CD8-positive, alpha-beta memory T cell (primary cell): Measurements from ENCODE around the gene TECPR1. TPM values are rescaled to one million over a fixed set of nuclear protein-coding genes. Genes with fewer than 3 reads are reported as not detected.
A peak's percentile ranks its signal among the peaks of the same experiment; 100 is the strongest.

Source experiments
- CTCF ChIA-PET: fragments of 350-600 bp; sonication (Branson Sonifier 250); formaldehyde crosslinking; loops from one replicate; lab custom pipeline; 2021; ENCODE audit warnings: antibody characterized with exemption; lab: Charles Lee
- POLR2A ChIA-PET: fragments of 350-600 bp; sonication (Branson Sonifier 250); formaldehyde crosslinking; loops from one replicate; lab custom pipeline; 2021; ENCODE audit warnings: antibody characterized with exemption; lab: Charles Lee
- DNase-seq, 5 donors: peaks; one replicate each; pipeline versions ENCODE4 v3.0.0 to v3.0.0-alpha.2; 2020 to 2022; ENCODE audit warnings: mixed read lengths in 1 of 5
- H3K27ac ChIP-seq: one replicate; pipeline ENCODE4 v1.7.0; 2013; ENCODE audit warnings: low read depth, mild to moderate bottlenecking, low read length, moderate library complexity
- H3K27me3 ChIP-seq: 2 replicates; pipeline ENCODE4 v1.7.0; 2013; ENCODE audit warnings: low read length, mild to moderate bottlenecking; ENCODE audit not compliant: insufficient read depth, poor library complexity, severe bottlenecking
- H3K36me3 ChIP-seq: 2 replicates; pipeline ENCODE4 v1.7.0; 2013; ENCODE audit warnings: mild to moderate bottlenecking, low read length, moderate library complexity; ENCODE audit not compliant: insufficient read depth
- H3K4me1 ChIP-seq: 2 replicates; pipeline ENCODE4 v1.7.0; 2013; ENCODE audit warnings: mild to moderate bottlenecking, low read length, moderate library complexity; ENCODE audit not compliant: insufficient read depth
- H3K4me3 ChIP-seq: 2 replicates; pipeline ENCODE4 v1.7.0; 2013; ENCODE audit warnings: mild to moderate bottlenecking, low read length
- H3K9me3 ChIP-seq: 2 replicates; pipeline ENCODE4 v1.7.0; 2013; ENCODE audit warnings: mild to moderate bottlenecking, low read length
- H3K27ac Mint-ChIP-seq, 8 donors: one replicate each; pipeline ENCODE4 v1.8.0; 2020 to 2021; ENCODE audit warnings: mixed read lengths in 8 of 8, mild to moderate bottlenecking in 6 of 8, inconsistent platforms in 3 of 8, moderate library complexity in 3 of 8
- H3K27me3 Mint-ChIP-seq, 2 donors: one replicate each; pipeline ENCODE4 v1.8.0; 2020 to 2021; ENCODE audit warnings: mixed read lengths in 2 of 2, mild to moderate bottlenecking in 1 of 2, moderate library complexity in 1 of 2
- H3K36me3 Mint-ChIP-seq, 3 donors: one replicate each; pipeline ENCODE4 v1.8.0; 2020 to 2021; ENCODE audit warnings: mixed read lengths in 3 of 3, inconsistent platforms in 1 of 3, mild to moderate bottlenecking in 1 of 3
- H3K4me1 Mint-ChIP-seq, 3 donors: one replicate each; pipeline ENCODE4 v1.8.0; 2020 to 2021; ENCODE audit warnings: mixed read lengths in 3 of 3, inconsistent platforms in 1 of 3, mild to moderate bottlenecking in 1 of 3
- H3K4me3 Mint-ChIP-seq, 7 donors: one replicate each; pipeline ENCODE4 v1.8.0; 2020 to 2021; ENCODE audit warnings: mixed read lengths in 7 of 7, mild to moderate bottlenecking in 6 of 7, moderate library complexity in 4 of 7, inconsistent platforms in 2 of 7
- H3K9me3 Mint-ChIP-seq, 5 donors: one replicate each; pipeline ENCODE4 v1.8.0; 2020 to 2022; ENCODE audit warnings: mixed read lengths in 5 of 5, mild to moderate bottlenecking in 3 of 5, moderate library complexity in 2 of 5, inconsistent platforms in 1 of 5
- polyA plus RNA-seq: library from polyadenylated mRNA; unstranded; fragments of 300-500 nt; fragmentation: Illumina TruSeq; gene quantifications from one replicate; pipeline ENCODE4 v1.2.3, GENCODE V29; 2021
- total RNA-seq, 2 experiments: library from RNA; stranded (reverse); gene quantifications; one replicate each; pipeline ENCODE4 v1.2.3, GENCODE V29; 2021

Gene TECPR1
- total and polyA plus RNA-seq, 3 experiments from 2014 or later = 22.7 to 34.2 (median 33.7) TPM

DNA sequence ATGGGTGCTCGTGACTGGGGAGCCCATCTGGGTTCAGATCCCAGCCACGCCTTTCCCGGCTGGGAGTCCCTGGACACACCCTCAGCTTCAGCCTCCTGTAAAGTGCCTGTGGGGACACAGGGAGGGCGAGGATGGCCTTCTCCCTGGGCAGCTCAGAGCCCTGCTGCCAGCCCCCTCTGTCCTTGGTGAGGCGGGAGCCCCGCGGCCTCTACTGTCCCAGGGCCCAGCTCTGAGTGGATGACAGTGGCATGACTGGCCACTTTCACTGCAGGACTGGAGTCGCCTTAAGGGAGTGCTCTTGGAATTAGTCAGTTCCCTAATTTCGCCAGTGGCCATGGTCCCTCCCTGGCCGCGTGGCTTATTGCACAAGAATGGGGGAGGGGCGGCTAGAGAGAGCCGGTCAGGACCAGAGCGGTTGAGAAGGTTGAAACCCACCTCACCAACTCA lies 34.1 kb upstream of the TECPR1 start:
- peaks cover 0 to 19% (median 0%) of the 10 kb centered on the region in 3 donors for H3K36me3 Mint-ChIP-seq
- H3K36me3 ChIP-seq = no peaks in the 10 kb centered on the region
- peaks cover 32% of the 10 kb centered on the region for H3K4me1 ChIP-seq
- H3K4me1 Mint-ChIP-seq = peaks cover 26 to 48% (median 26%) of the 10 kb centered on the region in 3 donors
- no peak for DNase-seq
- peak overlapping the region in 1 of 8 donors; percentile 58 for H3K27ac Mint-ChIP-seq
- H3K27me3 ChIP-seq = no peaks in the 10 kb centered on the region
- H3K27ac ChIP-seq = no peak overlapping the region
- ChIA-PET CTCF (no interaction called here), POLR2A (no interaction called here)
- H3K9me3 ChIP-seq = no peaks in the 10 kb centered on the region
- no peak overlapping the region for H3K4me3 Mint-ChIP-seq
- H3K9me3 Mint-ChIP-seq = no peaks in the 10 kb centered on the region
- no peak overlapping the region for H3K4me3 ChIP-seq
- H3K27me3 Mint-ChIP-seq = peaks cover 0 to 1% of the 10 kb centered on the region in 2 donors

GRCh38 chr7:98285157-98286092 lies 33.4 kb upstream of the TECPR1 start:
- DNase-seq = no peak
- H3K4me3 Mint-ChIP-seq = peak overlapping the region in 4 of 7 donors; percentile 15 to 63 (median 34)
- H3K9me3 Mint-ChIP-seq = no peaks in the 10 kb centered on the region
- H3K27me3 Mint-ChIP-seq = peaks cover 0 to 1% of the 10 kb centered on the region in 2 donors
- ChIA-PET CTCF (no interaction called here), POLR2A (no interaction called here)
- H3K4me1 Mint-ChIP-seq = peaks cover 29 to 52% (median 32%) of the 10 kb centered on the region in 3 donors
- Histone ChIP-seq H3K27ac (no peak overlapping the region), H3K9me3 (no peaks in the 10 kb centered on the region), H3K36me3 (no peaks in the 10 kb centered on the region), H3K4me3 (no peak overlapping the region), H3K4me1 (peaks cover 36% of the 10 kb centered on the region), H3K27me3 (no peaks in the 10 kb centered on the region)
- H3K27ac Mint-ChIP-seq = peak overlapping the region in 4 of 8 donors; percentile 11 to 70 (median 32)
- H3K36me3 Mint-ChIP-seq = peaks cover 0 to 17% (median 0%) of the 10 kb centered on the region in 3 donors

DNA sequence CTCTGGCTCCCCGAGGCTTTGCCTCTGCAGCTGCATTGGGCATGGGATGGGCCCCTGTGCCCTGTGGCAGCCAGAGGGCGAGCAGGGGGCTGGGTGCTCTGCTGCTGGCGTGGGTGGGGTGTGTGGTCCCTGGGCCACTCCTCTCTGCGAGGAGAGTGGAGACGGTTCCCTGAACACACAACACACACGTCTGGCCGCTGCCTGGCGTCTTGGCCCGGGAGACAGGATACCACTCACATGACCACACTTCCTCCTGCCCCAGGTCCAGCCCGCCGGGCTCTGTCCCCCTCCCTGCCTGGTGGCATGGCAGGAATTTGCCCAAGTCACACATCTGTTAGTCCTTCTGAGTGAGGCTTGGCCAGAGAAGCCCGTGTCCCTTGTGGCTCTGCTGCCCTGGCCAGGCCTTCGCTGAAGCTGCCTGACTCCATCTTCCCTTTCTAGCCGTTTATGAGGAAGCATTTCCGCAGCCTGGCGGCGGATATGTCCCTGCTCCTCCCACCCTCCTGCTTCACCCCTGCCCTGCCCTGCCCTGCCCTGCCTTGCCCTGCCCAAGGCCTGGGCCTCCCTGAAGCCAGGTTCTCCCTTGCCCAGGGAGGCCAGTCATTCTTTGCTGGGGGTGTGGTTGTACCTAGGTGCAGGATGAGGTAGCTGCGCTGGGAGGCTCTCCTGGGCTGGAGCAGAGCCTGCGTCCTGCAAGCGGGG lies 32.5 kb upstream of the TECPR1 start:
- ChIA-PET CTCF (no interaction called here), POLR2A (no interaction called here)
- Mint-ChIP-seq H3K27ac (peak overlapping the region in 3 of 8 donors; percentile 23 to 70 (median 55)), H3K36me3 (peaks cover 0 to 14% (median 0%) of the 10 kb centered on the region in 3 donors), H3K4me1 (peaks cover 29 to 48% (median 34%) of the 10 kb centered on the region in 3 donors), H3K9me3 (no peaks in the 10 kb centered on the region), H3K4me3 (peak overlapping the region in 5 of 7 donors; percentile 19 to 66 (median 60)), H3K27me3 (peaks cover 0 to 1% of the 10 kb centered on the region in 2 donors)
- no peak for DNase-seq
- H3K4me1 ChIP-seq = peaks cover 39% of the 10 kb centered on the region
- H3K9me3 ChIP-seq = no peaks in the 10 kb centered on the region
- no peak overlapping the region for H3K27ac ChIP-seq
- no peaks in the 10 kb centered on the region for H3K36me3 ChIP-seq
- H3K27me3 ChIP-seq = no peaks in the 10 kb centered on the region
- H3K4me3 ChIP-seq = no peak overlapping the region

GRCh38 chr7:98283887-98284222 lies 31.8 kb upstream of the TECPR1 start:
- peaks cover 0 to 14% (median 0%) of the 10 kb centered on the region in 3 donors for H3K36me3 Mint-ChIP-seq
- H3K9me3 Mint-ChIP-seq = no peaks in the 10 kb centered on the region
- ChIA-PET CTCF (no interaction called here), POLR2A (no interaction called here)
- H3K27ac Mint-ChIP-seq = peak overlapping the region in 4 of 8 donors; percentile 9 to 50 (median 20)
- Histone ChIP-seq H3K27me3 (no peaks in the 10 kb centered on the region), H3K9me3 (no peaks in the 10 kb centered on the region), H3K27ac (no peak overlapping the region), H3K36me3 (no peaks in the 10 kb centered on the region), H3K4me3 (no peak overlapping the region), H3K4me1 (peaks cover 39% of the 10 kb centered on the region)
- DNase-seq = no peak
- H3K4me1 Mint-ChIP-seq = peaks cover 29 to 48% (median 34%) of the 10 kb centered on the region in 3 donors
- peak overlapping the region in 6 of 7 donors; percentile 15 to 83 (median 62) for H3K4me3 Mint-ChIP-seq
- H3K27me3 Mint-ChIP-seq = peaks cover 0 to 1% of the 10 kb centered on the region in 2 donors

DNA sequence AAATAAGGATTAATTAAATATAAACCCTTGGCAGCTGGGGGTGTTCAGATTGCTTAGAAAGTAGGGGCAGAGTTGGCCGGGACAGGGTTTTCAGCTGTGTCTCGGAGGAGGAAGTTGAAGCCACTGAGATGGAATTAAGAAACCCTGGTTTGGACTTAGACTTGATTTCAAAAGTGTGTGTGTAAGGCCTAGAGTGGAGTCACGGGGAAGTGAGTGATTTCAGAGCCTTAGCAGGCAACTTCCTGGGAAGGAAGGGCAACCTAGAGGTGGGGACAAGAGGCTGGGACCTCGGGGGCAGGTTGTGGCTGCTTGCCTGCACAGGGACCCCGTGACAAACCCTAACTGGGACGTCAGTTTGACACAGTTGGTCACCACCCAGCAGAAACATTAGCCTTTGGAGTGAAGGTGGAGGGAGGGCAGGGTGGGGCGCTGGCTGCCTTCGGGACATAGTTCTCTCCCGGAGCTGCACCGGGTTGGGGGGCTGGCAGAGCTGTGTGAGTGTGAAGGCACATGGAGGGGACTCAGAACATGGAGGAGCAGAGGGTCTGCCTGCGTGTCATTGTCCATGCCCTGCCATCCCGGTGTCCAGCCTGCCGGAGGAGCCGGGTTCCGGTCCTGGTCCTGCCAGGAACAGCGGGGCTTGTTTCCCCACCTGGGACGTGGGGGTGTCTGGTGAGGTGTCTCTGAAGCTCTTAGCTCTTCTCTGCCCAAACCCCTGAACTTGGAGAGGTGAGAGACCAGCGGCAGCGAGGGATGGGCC lies 31.3 kb upstream of the TECPR1 start:
- peaks cover 0 to 1% of the 10 kb centered on the region in 2 donors for H3K27me3 Mint-ChIP-seq
- peak overlapping the region; percentile 63 to 90 (median 82) for H3K4me3 Mint-ChIP-seq
- DNase-seq = no peak
- H3K27ac Mint-ChIP-seq = peak overlapping the region in 7 of 8 donors; percentile 17 to 91 (median 79)
- ChIA-PET CTCF (no interaction called here), POLR2A (no interaction called here)
- Histone ChIP-seq H3K4me3 (peak overlapping the region; percentile 66), H3K4me1 (peaks cover 39% of the 10 kb centered on the region), H3K27me3 (no peaks in the 10 kb centered on the region), H3K36me3 (no peaks in the 10 kb centered on the region), H3K9me3 (no peaks in the 10 kb centered on the region), H3K27ac (no peak overlapping the region)
- H3K36me3 Mint-ChIP-seq = peaks cover 0 to 9% (median 0%) of the 10 kb centered on the region in 3 donors
- peaks cover 28 to 46% (median 30%) of the 10 kb centered on the region in 3 donors for H3K4me1 Mint-ChIP-seq
- no peaks in the 10 kb centered on the region for H3K9me3 Mint-ChIP-seq

DNA sequence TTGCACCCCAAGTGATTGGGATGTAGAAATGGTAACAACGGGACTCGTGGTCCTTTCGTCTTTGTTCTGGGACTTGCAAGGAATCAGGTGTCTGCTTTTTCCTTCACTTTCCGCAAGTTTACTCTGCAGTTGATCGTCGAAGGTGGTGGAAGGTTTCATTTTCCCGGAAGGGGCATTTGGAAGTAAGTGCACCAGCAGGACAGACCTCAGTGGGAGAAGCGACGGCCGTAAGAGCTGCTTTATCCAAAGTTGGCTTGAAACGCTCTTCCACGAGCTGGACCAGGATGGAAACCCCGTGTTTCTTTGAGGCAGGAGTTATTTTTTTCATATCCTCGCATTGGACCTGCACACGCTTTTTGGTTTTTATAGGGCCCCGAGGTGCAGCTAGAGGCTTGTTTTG lies 30.7 kb upstream of the TECPR1 start:
- no peaks in the 10 kb centered on the region for H3K36me3 ChIP-seq
- peak overlapping the region; percentile 66 for H3K4me3 ChIP-seq
- Mint-ChIP-seq H3K4me3 (peak overlapping the region; percentile 63 to 90 (median 82)), H3K27me3 (peaks cover 0 to 1% of the 10 kb centered on the region in 2 donors), H3K9me3 (no peaks in the 10 kb centered on the region), H3K27ac (peak overlapping the region; percentile 16 to 91 (median 79)), H3K4me1 (peaks cover 28 to 45% (median 30%) of the 10 kb centered on the region in 3 donors), H3K36me3 (peaks cover 0 to 9% (median 0%) of the 10 kb centered on the region in 3 donors)
- peak overlapping the region; percentile 43 for H3K27ac ChIP-seq
- peaks cover 39% of the 10 kb centered on the region for H3K4me1 ChIP-seq
- no peak for DNase-seq
- POLR2A ChIA-PET = no interaction called here
- CTCF ChIA-PET = no interaction called here
- H3K9me3 ChIP-seq = no peaks in the 10 kb centered on the region
- H3K27me3 ChIP-seq = no peaks in the 10 kb centered on the region

- H3K27ac Mint-ChIP-seq = peak overlapping the region in 7 of 8 donors; percentile 16 to 91 (median 79)
- CTCF ChIA-PET = no interaction called here
- DNase-seq = peak in 1 of 5 donors; percentile 44
- Histone ChIP-seq H3K36me3 (no peaks in the 10 kb centered on the region), H3K4me1 (peaks cover 39% of the 10 kb centered on the region), H3K4me3 (peak overlapping the region; percentile 66), H3K27ac (peak overlapping the region; percentile 43), H3K9me3 (no peaks in the 10 kb centered on the region), H3K27me3 (no peaks in the 10 kb centered on the region)
- H3K4me1 Mint-ChIP-seq = peaks cover 28 to 45% (median 30%) of the 10 kb centered on the region in 3 donors
- peaks cover 0 to 9% (median 0%) of the 10 kb centered on the region in 3 donors for H3K36me3 Mint-ChIP-seq
- POLR2A ChIA-PET = no interaction called here
- peaks cover 0 to 1% of the 10 kb centered on the region in 2 donors for H3K27me3 Mint-ChIP-seq
- no peaks in the 10 kb centered on the region for H3K9me3 Mint-ChIP-seq
- peak overlapping the region; percentile 63 to 90 (median 82) for H3K4me3 Mint-ChIP-seq
Measured at GRCh38 chr7:98281757-98282606, 29.9 kb upstream of the TECPR1 start.
